ENCODE measurements around the gene ZMYND15.
A peak's percentile ranks its signal among the peaks of the same experiment; 100 is the strongest.

The ZMYND15 gene

DNA sequence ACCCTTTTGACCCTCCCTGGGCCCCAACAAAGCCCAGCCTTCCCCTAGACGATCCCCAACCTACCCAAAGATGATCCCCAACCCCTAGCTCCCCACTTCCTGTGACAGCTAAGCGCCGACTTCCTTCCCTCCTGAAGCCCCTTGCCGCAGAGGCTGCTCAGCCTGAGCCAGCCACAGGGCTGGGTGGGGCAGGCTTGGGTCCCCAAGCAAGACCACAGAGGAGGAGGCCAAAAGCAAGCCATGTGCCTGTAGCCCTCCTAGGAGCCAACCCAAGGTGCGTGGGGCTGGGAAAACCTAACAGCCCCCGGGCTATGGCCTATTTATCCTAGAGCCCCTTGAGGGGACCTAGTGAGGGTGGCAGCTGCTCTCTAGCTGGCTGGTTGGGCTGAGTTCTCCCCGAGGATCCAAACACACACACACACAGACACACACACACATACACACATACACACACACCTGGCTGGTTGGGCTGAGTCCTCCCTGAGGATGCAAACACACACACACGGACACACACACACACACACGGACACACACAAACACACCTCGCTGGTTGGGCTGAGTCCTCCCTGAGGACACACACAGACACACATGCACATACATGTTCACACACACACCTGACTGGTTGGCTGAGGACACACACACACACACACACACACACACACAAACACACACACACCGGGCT lies 24.4 kb upstream of the ZMYND15 start:
- DNase-seq: peak in 4 of 5 donors; percentile 32 to 75 (median 34)

DNA sequence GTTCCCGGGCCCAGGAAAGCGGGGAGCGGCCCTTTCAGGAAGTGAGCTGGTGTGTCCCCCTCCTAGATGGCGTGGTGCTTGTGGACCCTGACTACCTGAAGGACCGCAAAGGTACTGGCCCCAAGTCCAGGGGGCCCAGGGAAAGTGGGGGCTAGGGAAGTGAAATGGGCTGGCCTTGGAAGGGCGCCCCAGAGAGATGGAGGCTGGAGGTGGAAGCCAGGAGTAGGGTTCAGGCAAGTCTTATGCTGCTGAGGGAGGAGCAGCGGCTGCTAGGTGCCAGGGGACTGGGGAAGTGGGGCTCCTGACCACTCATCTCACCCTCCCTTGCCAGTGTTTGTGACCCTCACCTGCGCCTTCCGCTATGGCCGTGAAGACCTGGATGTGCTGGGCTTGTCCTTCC lies 23.6 kb upstream of the ZMYND15 start:
- no peak for DNase-seq

DNA sequence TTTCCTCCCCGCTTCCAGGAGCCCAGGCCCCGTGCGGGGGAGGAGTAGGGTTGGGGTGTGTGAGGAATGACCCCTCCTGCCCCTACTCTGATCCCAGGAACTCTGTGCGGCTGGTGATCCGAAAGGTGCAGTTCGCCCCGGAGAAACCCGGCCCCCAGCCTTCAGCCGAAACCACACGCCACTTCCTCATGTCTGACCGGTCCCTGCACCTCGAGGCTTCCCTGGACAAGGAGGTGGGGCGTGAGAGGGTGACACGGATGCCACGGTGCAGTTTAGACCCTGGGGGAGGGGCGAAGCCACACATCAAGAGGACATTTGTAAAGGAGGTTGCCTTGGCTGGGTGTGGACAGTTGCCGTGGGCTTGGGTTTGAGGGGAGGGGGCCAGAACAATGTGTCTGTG lies 21.8 kb upstream of the ZMYND15 start:
- DNase-seq: no peak

DNA sequence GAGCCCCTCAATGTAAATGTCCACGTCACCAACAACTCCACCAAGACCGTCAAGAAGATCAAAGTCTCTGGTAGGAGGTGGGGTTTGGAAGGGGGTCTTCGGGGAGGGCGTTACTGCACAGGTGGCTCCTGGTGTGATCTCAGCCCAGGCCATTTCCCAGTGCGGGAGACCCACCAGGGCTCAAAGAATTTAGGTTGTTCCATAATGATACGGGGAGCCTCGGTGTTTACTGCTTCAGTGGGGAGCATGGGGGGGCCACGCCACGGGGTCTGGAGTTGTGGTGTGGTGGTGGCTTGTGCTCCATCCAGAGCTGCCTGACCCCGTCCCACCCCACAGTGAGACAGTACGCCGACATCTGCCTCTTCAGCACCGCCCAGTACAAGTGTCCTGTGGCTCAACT lies 21.4 kb upstream of the ZMYND15 start:
- DNase-seq: no peak

DNA sequence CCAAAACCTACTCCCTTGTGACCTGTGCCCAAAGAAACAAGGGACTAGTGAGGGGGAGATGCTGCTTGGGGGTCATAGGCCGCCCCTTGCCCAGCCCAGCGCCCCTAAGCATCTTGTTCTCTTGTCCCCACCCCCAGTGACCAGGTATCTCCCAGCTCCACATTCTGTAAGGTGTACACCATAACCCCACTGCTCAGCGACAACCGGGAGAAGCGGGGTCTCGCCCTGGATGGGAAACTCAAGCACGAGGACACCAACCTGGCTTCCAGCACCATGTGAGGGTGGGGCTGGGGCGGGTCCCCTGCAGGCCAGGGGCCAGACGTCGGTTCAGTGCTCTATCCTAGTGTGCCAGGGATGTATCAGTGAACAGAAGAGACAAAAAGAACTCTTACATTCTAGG lies 20.5 kb upstream of the ZMYND15 start:
- DNase-seq: no peak

DNA sequence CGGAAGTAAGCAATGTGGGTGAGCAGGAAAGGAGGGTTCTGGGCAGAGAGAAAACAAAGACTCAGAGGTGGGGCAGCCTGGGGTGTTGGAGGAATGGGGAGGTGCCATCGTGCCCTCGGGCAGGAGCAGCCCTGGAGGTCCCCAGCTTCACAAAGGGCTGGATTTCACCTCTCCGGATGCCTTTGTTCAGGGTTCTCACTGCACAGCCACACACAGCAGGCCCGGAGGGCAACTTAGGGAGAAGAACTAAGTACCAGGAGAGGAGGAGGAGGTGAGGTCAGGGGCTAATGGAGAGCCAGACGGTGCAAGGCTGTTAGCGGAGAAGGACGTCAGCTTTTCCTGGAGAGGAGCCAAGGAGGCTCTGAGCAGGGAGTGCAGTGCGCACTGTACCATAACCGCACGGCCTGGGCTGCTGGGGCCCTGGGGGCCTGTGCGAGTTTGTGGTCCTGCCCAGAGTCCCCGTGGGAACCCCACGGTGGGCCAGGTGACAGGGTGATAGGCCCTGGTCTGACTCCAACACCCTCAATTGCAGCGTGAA lies 19.9 kb upstream of the ZMYND15 start:
- DNase-seq: no peak

DNA sequence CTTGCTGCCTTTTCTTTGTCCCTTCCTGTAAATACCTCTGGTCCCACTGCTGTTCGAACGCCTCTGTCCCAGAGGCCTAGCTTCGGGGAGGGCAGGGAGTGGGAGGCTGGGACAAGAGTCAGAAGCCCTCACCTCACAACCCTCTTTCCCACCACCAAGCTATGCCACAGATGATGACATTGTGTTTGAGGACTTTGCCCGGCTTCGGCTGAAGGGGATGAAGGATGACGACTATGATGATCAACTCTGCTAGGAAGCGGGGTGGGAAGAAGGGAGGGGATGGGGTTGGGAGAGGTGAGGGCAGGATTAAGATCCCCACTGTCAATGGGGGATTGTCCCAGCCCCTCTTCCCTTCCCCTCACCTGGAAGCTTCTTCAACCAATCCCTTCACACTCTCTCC lies 18.8 kb upstream of the ZMYND15 start:
- DNase-seq: no peak

DNA sequence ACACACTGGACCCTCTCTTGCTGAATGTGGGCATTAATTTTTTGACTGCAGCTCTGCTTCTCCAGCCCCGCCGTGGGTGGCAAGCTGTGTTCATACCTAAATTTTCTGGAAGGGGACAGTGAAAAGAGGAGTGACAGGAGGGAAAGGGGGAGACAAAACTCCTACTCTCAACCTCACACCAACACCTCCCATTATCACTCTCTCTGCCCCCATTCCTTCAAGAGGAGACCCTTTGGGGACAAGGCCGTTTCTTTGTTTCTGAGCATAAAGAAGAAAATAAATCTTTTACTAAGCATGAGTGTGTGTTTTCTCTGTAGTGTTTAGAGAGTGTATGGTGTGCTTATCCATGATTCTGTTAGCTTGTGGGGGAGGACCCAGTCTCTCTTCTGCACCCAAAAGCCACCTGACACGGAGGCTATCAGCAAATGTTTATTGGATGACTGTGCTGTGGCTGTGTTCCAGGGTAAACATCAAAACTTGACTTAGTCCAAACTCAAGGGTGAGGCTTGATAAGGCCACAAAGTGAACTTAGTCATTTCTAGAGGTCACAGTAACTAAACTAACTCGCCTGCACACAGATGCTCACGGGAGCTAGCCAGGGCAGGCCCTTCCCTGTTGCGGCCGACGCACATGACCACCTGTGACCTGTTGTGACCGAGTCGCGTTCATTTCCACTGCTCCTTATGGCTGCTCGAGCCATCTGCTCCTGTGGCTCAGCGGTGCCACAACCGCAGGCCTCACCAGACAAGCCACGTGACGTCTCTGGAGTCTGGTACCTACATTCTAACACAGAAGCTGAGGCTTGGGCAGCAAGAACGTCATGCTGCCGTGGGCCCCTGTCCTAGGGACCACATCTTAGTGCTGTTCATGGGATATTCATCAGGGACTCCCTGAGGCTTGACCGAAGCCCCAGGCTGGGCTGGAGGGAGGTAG lies 18.2 kb upstream of the ZMYND15 start:
- peak in 1 of 5 donors; percentile 10 for DNase-seq

DNA sequence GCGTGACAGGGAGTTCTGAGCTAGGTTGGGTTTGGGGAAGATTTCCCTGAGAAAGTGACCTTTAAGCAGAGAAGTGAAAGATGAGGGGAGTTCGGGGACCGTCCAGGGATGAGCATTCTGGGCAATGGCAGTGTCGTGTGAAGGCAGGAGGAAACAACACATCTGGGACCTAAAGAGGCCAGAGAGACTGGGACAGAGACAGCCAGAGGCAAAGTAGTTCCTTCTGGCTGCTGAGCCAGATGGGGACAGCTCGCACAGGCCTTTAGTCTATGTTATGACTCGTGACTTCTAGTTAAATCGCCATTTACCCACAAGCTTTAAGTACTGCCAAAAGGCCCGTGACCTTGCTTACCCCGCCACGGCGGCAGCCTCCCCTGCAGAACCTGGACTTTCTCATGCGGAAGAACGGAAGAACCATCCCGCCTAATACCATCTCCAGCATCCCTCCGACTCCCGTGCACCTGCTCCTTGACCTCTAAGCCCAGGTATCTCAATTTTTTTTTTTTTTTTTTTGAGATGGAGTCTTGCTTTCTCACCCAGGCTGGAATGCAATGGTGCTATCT lies 16.9 kb upstream of the ZMYND15 start:
- no peak for DNase-seq

DNA sequence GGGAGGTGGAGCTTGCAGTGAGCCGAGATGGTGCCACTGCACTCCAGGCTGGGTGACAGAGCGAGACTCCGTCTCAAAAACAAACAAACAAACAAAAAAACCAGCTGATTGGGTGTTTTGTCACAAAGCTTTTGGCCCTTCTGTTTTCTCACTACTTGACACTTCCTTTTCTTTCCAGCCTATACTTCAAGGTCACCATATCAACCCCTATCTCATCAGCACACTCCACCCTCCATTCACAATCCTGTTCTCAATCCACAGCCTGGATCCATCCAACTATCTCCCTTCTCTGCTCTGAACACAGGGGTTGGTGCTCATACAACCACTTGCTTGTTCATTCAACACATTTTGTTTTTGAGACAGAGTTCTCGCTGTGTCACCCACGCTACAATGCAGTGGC lies 15.0 kb upstream of the ZMYND15 start:
- DNase-seq: no peak

DNA sequence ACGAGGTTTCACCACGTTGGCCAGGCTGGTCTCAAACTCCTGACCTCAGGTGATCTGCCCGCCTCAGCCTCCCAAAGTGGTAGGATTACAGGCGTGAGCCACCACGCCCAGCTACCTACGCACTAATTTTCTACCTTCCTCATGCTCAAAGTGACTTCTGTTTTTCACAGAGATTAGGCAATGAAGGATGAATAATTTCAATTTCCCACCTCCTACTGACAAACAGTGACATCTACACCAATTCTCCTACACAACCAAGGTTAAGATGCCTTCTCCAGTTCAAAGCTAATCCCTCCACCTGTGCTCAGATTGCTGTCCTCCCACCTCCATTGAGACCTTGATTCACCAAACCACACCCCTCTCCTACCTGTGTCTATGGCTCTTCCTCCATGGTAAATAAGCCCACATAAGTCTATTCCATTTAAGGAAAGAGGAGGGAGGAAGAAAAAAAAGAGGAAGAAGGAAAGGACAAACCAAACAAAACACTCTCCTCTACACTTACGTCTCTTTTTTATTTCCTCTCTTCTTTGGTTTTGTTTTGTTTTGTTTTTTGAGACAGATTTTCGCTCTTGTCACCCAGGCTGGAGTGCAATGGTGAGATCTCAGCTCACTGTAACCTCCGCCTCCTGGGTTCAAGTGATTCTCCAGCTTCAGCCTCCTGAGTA lies 13.9 kb upstream of the ZMYND15 start:
- DNase-seq: no peak

DNA sequence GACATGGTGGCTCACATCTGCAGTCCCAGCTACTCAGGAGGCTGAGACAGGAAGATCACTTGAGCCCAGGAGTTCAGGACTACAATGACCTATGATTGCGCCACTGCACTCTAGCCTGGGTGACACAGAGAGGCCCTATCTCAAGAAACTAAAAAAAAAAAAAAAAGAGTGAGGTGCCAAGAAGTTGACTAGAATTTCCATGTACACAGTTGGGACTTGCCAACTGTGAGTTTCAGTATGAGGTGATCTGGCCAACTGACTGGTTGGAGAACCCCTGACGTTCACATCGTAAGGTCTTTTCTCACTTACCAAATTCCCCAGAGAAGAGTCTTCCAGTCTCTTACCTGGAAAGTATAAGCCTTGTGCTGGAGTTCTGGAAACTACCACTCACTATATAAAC lies 11.5 kb upstream of the ZMYND15 start:
- DNase-seq: peak in 1 of 5 donors; percentile 85

DNA sequence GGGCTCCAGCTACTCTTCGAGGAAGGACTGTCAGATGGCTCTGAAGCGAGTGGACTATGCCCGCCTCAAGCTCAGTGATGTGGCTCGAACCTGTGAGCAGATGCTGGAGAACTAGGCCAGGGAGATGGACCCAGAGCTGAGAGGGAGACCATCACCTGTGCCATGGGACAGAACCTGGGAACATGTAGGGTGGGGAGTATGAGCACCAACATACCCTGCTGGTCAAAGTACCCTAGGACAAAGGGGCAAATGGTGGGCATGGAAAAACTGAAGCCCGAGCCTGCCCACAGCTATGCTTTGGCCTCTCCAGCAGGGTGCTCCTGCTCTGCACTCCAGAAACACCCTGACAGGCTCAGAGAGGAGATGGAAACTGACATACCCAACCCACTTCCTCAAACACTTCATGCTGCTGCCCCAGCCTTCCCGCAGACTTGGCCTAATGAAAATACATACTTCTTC lies 6.5 kb upstream of the ZMYND15 start:
- no peak for DNase-seq

DNA sequence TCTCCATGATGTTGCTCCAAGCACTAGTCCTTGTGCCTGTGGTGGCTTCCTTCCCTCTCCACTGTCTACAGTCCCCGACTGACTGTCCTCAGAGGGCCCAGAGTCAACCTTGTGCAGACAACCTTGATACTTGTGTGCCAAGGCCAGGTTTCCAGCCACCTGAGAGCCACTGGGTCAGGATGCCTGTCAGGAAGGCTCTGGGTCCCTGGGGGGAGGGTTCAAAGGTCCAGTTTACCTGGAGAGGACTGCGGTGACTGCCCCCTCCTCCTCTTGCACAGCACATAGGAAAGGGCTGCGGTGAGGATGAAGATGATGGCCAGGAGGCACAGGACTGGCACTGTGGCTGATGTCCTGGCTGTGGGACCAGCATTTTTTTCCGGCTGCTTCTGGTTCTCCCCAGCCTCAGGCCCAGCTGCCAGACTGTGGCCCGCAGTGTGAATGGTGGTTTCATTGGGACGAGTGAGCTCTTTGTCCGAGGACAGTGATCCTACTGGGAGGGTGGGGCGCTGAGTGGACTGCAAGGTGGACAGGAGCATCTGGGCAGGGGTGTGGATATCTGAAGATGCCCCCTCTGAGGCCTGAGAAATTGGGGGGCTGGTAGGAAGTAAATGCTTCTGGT lies 4.7 kb upstream of the ZMYND15 start:
- DNase-seq: no peak

DNA sequence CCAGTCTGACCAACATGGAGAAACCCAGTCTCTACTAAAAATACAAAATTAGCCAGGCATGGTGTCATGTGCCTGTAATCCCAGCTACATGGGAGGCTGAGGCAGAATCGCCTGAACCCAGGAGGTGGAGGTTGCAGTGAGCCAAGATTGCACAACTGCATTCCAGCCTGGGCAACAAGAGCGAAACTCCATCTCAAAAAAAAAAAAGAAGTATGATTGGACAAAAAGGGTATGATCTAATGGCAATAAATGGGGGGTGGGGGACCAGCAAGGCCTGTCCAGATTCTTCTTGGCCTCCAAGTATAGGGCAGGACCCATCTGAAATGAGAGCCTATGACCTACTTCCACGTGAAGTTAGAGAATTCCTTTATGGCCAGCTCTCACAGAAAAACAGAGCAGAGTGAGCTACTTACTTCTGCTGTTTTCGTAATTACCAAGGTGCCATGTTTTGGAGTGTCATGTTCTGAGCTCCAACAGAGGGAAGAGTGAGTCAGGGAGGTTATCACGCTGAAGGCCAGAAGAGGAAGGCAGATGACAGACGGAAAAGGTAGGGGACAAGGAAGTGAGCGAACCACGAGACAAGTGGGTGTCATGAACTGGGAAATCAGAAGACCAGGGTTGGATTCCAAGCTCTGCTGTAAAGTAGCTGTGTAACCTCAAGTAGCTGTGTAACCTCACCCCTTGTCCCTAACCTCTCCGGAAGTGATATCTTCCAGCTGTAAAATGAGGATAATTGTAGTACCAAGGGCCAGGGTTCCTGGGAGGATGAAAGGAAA lies 3.6 kb upstream of the ZMYND15 start:
- DNase-seq: no peak

DNA sequence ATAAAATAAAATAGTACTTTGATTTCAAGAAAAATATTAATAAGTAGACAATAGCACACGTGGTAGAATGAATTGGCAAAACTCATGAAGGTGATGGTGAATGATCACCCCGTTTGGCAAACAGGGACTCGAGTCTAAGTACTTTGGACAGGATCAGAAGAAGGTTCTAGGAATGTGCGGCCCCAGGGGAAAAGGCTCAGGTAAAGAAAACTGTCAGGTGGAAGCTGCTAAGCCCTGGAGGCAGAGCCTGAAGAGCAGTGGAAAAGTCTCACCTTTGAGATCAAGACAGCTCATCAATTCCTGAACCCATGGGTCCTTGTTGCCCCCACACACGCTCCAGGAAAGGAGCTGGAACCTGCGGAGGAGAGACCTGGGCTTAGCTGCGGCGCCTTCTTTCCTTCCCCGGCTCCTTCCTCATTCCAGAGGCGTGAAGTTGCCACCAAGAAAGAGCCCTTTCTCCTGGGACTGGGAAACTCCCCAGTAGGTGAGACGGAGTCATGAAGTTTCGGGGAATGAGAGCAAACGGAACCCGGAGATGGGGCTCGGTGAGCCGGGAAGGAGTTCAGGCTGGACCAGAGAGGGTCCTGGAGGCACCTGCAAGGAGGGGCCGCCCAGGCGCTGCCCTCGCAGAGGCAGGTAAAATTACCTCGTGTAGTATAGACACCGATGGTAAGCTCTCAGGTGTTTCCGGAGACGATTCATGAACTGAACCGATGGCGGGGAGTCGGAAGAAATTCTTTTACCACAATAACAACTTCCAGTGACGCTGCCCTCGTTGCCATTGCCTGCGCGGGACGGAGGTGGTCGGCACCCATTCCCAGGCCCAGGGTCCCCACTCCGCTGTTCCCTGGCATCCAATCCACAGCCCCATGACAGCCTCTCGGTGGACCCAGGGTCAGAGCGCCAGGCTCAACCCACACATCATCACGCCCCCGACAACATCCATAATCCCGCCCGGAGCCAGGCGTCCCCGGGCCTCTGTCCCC lies 1.2 kb upstream of the ZMYND15 start:
- peak in 2 of 5 donors; percentile 10 to 17 for DNase-seq

DNA sequence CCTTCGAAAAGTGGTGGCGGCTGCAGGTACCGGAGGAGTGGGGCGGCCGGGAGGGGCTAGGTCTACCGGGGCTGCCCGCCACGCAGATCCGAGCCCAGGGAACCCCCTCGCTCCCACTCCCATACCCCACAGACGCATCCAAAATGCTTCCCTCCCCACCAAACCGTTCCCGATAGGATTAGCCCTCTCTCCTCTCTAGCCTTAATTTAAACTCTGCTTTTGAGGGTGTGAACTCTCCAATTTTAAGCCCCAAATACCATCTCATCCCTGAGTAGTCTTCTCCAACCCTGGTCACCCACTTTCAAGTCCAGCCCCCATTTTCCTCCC lies 355 bp downstream of the ZMYND15 start:
- DNase-seq: no peak

DNA sequence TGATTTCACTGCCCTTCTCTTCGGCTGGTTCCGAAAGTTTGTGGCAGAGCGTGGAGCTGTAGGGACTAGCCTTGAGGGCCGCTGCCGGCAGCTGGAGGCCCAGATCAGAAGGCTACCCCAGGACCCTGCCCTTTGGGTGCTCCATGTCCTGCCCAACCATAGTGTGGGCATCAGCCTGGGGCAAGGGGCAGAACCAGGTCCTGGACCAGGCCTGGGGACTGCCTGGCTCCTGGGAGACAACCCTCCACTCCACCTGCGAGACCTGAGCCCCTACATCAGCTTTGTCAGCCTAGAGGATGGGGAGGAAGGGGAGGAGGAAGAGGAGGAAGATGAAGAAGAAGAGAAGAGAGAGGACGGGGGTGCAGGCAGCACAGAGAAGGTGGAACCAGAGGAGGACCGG lies 951 bp downstream of the ZMYND15 start:
- DNase-seq: no peak

DNA sequence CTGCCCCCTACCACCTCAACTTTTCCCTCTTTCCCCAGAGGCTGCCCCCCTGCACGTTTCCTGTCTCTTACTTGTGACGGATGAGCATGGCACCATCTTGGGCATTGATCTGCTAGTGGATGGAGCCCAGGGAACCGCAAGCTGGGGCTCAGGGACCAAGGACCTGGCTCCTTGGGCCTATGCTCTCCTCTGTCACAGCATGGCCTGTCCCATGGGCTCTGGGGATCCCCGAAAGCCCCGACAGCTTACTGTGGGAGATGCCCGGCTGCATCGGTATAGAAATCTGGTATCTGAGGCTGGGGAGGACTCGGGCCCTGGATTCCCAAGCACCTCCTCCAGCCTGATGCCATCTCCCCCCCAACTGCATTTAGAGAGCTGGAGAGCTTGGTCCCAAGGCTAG lies 1.9 kb downstream of the ZMYND15 start:
- no peak for DNase-seq

DNA sequence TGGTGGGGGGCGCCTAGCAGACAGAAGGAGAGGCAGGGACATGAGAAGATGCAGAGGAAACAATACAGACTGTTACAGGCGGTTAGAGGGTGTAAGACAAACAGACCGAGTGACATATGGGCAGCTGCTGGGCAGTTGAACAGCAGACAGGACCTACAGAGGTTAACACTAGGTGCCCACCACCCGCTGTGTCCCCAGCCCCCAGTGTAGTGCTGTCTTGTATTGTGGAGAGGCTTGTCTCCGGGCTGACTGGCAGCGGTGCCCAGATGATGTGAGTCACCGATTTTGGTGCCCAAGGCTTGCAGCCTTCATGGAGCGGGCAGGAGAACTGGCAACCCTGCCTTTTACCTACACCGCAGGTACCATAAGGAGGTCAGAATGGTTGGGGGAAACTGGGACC lies 2.5 kb downstream of the ZMYND15 start:
- DNase-seq: no peak

DNA sequence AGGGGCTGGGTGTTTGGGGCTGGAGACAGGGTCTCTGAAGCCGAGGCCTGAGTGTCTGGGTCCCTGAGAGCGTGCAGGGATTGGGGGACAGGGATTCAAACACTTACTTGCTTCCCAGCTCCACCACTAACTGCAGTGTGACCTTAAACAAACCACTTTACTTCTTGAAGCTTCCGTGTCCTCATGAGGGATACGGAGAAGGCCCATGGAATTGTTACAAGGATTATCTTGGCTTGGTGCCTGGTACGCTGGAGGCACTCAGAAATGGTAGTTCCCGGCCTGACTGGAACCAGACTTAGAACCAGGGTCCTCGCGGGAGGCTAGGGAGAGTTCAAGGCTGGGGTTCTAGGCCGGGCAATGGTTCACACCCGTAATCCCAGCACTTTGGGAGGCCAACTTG lies 3.0 kb downstream of the ZMYND15 start:
- DNase-seq: no peak

Data from T-helper 1 cell (primary cell).